HUDEP-2 (cell line): ENCODE data around the gene LRIG2.
"Not testable (repeated sequence)": the region's sequence is repeated elsewhere in the genome, so short reads cannot be mapped to it uniquely, and the experiment has no call there.

Source experiments
- DNase-seq, 76 experiments: peaks; one replicate each; lab custom pipeline; 2025; ENCODE audit not compliant: unreplicated experiment in 76 of 76; lab: John Stamatoyannopoulos, UW

Gene LRIG2

GRCh38 chr1:113058941-113059706 lies 13.9 kb upstream of the LRIG2 start:
- peak in 1 of 76 experiments; percentile 31 for DNase-seq

DNA sequence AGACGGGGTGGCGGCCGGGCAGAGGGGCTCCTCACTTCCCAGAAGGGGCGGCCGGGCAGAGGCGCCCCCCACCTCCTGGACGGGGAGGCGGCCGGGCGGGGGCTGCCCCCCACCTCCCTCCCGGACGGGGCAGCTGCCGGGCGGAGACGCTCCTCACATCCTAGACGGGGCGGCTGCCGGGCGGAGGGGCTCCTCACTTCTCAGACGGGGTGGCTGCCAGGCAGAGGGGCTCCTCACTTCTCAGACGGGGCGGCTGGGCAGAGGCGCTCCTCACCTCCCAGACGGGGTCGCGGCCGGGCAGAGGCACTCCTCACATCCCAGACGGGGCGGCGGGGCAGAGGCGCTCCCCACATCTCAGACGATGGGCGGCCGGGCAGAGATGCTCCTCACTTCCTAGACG lies 9.5 kb upstream of the LRIG2 start:
- DNase-seq, result not testable (repeated sequence)

- peak in 26 of 76 experiments; percentile 2 to 61 (median 28) for DNase-seq
These were observed 749 bp upstream of the LRIG2 start for GRCh38 chr1:113072141-113072756.

GRCh38 chr1:113073479-113073950 lies 517 bp downstream of the LRIG2 start:
- peak in 32 of 76 experiments; percentile 23 to 63 (median 42) for DNase-seq

DNA sequence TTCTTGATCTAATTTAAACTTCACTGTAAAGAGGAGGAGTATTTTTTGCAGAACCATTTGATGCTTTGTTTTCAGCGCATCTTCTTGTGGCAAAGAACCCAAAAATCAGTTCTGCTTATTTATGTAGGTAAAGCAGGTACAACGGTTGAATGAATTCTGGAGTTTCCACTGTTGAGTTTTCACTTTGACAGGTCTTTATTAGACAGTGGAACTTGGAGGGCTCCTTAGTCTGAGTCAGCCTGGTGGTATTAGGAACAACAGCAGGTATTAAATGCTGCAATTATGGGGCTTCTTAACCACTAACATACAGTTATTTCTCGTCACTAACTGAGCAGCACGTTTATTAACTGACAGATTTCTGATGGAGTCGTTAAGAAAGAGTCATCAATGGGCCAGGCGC lies 1.2 kb downstream of the LRIG2 start:
- no peak for DNase-seq

GRCh38 chr1:113077978-113078377 lies 5.0 kb downstream of the LRIG2 start:
- DNase-seq, result not testable (repeated sequence)

- DNase-seq, result no peak
These were observed 13.5 kb downstream of the LRIG2 start for GRCh38 chr1:113086541-113086940.

DNA sequence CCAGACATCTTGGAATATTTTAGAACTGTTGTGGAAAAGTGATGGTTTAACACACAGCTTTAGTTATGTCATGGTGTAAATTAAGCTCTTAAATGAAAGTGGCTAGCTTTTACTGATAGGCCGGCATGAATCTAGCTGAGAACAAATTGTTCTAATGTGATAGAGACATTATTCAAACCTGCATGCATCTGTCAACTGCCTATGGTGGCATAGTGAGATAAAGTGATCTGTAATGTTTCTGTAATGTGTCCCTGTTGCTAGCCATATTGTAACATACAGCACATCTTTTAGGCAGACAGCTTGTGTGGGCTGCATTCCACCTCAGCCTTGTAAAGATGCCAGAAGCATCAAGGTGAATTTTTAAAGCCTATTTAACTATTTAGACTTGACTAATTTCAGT lies 16.0 kb downstream of the LRIG2 start:
- DNase-seq, result peak in 48 of 76 experiments; percentile 2 to 84 (median 44)

DNA sequence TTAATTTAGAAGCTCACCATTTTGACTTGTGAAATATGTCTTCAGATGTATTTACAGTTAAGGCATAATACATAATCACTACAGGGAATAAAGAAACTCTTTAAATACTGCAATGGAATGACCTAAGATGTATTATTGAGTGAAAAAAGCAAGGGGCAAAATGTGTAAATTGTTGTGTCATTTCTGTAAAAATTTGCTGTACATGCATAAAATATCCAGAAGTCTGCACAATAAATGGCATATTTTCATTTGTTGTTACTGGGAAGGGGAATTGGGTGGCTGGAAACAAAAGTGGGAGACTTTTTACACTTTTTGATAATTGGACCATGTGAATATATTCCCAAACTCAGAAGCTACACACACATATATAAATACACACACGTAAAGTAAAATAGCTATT lies 17.1 kb downstream of the LRIG2 start:
- DNase-seq, result no peak

GRCh38 chr1:113091988-113092594 lies 19.1 kb downstream of the LRIG2 start:
- DNase-seq, result peak in 28 of 76 experiments; percentile 11 to 70 (median 40)

- no peak for DNase-seq
These were observed 21.5 kb downstream of the LRIG2 start for GRCh38 chr1:113094506-113094905.

DNA sequence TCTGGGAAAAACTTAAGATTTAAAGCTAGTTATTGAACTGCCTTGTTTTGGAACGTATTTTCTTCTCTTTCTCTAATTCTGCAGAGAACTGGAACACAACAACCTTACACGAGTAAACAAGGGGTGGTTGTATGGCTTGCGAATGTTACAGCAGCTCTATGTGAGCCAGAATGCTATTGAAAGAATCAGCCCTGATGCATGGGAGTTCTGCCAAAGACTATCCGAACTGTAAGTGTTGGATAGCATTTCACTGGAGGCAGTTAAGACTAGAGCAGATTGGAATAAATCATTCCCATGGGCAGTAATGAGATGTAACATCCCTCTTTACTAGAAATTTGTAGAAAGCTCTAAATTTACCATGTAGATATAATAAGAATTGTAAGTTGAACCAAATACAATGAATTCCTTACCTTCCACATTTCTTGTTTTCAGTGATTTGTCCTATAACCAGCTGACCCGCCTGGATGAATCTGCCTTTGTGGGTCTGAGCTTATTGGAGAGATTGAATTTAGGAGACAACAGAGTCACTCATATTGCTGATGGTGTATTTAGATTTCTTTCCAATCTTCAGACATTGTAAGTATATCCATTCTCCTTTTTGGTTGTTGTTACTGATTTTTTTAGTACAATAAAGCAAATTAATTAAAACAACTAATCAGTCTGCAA lies 22.9 kb downstream of the LRIG2 start:
- no peak for DNase-seq

DNA sequence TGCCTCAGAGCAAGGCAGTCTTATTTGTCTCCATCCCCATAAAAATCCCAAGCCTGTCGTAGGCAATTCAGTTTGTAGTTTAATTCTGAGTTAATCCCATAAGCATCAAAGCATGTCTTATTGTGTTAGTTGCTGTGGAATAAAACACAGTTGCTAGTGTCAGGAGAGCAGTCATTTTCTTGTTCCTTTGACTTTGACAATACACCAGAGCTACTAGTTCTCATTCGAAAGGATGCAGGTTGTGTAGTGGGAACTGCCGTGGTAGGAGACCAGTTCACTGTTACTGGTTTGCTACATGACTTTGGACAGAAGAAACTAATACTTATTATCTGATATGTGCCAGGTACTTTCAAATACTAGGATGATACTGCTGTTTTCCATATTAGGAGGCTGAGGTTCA lies 23.5 kb downstream of the LRIG2 start:
- no peak for DNase-seq

- no peak for DNase-seq
These were observed 28.6 kb downstream of the LRIG2 start for GRCh38 chr1:113101588-113101987.

- no peak for DNase-seq
These were observed 30.1 kb downstream of the LRIG2 start for GRCh38 chr1:113103048-113103447.

DNA sequence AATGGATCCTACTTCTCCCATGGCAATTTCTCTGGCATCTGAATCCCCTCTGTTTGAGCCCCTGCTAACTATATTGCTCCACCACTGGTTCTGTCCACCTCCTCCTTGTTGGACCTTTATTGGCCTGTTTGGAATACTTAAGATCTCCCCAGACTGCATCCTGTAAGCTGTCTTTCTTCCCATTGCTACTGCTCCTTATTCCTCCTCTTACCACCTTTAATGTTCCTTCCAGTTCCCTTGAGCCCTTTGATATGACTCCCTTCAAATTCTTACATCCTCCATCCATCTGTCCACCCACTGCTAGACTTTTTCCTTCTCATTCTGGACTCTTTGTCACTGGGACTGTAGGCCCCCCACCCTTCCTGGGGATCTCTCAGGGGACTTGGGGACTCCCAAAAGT lies 31.0 kb downstream of the LRIG2 start:
- DNase-seq, result no peak

- no peak for DNase-seq
These were observed 33.9 kb downstream of the LRIG2 start for GRCh38 chr1:113106910-113107309.

DNA sequence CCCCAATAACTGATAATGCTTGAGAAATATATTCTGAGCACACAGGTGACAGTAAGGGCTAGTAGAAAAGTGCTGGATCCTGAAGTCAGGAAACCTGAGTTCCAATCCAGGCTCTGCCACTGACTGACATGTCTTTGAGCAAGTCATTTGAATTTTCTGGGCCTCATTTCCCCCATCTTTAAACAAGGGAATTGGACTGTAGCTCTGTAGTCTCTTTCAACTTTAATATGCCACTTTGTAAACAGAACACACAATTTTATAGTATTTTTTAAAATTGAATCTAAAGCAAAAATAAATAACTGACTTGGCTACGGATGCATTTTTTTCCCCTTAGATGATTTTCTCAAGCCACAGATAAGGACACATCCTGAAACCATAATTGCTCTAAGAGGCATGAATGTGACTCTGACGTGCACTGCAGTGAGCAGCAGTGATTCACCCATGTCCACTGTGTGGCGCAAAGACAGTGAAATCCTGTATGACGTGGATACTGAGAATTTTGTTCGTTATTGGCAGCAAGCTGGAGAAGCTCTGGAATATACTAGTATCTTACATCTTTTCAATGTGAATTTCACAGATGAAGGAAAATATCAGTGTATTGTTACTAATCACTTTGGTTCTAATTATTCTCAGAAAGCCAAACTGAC lies 37.0 kb downstream of the LRIG2 start:
- DNase-seq, result no peak

- no peak for DNase-seq
These were observed 45.3 kb downstream of the LRIG2 start for GRCh38 chr1:113118266-113118665.

DNA sequence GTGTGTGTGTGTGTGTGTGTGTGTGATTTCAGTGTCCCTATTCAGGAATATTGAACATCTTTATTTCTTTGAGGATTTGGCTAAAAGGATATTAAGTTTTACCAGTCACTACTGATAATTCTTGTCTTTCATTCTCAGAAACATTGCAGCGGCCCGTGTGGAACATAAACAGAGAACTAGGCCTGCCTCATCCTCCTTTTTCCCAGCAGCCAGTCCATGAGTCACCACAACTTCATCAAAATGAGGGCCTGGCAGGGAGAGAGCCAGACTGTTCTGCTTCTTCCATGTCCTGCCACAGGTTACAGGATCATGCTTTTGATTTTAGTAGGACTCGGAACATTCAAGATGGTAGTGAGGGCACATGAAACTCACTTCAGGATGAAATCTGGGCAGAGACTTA lies 50.7 kb downstream of the LRIG2 start:
- no peak for DNase-seq

DNA sequence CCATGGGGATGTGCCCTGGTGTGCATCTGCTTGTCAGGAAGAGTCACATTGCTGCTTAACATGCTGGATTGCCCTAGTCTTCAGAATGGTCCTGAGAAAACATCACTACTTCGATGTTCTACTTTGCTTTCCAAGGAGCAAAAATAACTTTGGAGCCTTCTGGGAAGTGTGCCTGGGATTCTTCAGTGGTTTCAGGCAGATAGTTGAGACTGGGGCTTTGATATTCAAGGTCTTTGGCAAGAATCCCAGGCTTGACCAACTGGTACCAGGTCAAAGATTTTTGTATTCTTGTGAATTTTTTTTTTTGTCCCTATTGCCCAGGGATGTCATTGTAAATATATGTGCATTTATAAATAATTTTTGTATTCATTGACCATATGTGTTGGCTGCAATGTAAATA lies 51.4 kb downstream of the LRIG2 start:
- no peak for DNase-seq
